GOT3 (cell line): Measurements from ENCODE around the gene CRYBG1.

ENCODE experiments used
- DNase-seq: peaks from one replicate; lab custom pipeline; 2025; ENCODE audit warnings: mixed read lengths; lab: John Stamatoyannopoulos, UW

CRYBG1 gene

DNA sequence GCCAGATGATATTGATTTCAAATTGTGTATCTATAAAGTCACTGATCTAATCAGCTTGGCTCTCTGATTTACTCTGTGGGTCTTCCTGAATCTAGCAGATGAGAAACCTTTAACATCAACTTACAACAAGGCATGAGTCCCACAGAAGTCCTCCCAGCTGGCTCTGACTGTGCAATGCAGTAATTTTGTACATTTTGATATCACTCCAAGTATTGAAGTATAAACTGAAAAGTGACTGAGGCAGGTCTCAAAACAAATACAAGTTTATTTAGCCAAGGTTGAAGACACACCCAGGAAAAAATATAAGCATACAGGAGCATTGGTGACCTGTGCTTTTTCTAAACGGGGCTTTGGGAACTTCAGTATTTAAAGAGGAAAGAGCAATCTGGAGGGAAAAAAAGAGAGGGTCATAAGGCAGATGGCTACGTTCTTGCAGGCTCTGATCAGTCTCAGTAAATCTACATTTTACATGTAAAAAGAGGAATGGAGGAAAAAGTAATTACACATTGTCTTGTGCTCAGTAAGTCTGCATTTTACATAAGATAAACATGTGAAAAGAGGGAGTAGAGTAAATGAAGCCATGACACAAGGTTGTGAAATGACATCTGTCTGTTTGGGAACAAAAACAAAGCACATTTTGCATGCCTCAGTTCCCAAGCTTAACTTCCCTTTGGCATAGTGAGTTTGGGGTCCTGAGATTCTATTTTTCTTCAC lies 59.5 kb downstream of the CRYBG1 start:
- DNase-seq: no peak

DNA sequence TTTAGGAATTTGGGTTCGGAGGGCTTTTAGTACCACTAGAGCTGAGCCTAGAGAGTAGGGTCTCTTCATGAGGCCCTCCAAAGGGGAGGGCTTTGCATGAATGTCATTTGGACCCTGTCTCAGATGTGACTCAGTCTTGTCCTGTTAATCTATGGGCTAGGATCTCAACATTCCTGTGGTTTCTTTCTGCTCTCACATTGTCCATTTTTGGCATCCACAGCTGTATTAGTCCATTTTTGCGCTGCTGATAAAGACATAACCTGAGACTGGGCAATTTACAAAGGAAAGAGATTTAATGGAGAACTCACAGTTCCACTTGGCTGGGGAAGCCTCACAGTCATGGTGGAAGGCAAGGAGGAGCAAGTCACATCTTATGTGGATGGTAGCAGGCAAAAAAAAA lies 61.0 kb downstream of the CRYBG1 start:
- no peak for DNase-seq

DNA sequence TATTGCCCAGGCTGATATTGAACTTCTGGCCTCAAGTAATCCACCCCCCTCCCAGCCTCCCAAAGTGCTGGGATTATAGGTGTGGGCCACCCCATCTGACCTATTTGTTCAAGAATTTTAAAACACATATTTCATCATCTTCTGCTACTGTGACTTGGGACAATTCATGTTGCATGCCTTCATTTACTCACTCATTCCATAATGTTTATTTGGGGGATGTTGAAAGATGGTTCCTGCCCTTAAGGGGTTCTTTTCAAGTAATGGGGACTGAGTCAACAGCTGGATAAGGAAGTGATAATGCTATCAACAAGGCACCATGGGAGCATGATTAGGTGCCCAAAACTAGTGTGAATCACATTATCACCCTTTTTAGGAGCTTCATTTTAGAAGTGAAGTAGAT lies 62.0 kb downstream of the CRYBG1 start:
- DNase-seq: no peak

DNA sequence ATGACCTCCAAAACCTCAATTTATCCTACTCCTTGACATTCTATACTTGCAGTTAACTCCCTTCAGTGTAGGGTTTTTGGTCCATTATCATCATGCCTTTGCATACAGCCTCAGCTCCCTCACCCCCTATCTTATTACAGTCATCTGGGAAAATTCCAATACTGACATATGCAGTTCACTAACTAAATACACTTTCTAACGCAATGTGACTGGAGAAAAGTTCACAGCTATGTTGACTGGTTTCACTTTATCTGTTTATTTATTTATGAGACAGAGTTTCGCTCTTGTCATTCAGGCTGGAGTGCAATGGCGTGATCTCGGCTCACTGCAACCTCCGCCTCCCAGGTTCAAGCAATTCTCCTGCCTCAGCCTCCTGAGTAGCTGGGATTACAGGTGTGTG lies 64.9 kb downstream of the CRYBG1 start:
- no peak for DNase-seq

DNA sequence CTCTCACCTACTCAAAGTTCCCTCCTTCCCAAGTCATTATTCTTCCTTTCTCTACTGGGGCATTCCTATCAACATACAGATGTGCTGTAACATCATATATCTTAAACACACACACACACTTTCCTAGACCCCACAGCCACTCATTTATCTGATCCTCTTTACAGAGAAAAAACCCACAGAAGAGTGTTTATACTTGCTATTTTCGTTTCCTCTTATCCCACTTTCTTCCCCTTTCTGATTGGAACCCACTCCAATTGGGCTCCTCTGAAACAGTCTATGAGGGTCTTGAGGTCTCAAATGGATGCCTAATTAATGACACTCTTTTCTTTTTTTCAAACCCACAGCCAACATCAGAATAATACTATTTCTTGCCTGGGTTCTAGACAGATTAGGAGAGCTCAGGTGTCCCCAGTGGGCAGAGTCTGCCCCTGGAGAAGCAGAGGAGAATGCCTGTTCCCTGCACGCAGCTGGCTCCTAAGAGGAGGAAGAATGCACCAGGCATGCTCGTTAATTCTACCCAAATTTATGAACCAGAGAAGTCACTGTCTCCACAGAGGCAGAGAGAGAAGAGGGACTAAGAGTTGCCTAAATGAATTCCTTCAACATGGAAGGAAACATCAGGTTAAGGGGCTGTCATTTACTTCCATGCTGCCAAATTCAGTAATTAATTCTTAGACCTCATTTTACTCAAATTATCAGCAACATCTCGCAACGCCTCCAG lies 65.9 kb downstream of the CRYBG1 start:
- no peak for DNase-seq

DNA sequence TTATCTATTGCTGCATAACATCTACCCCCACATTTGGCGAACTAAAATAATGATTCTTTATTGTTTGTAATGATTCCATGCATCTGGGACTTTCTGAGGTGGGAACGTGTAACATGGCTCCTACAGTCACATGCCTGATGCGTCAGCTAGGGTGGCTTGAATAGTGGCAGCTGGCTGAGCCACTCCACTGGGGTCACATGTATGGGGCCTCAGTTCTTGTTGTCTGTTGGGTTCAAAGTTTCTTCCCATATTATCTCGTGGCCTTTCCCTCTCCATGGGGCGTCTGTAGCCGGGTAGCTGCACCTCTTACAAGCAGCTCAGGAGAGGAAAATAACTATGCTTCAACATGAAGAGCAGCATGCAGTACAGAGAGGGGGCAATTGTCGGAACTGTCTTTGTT lies 69.9 kb downstream of the CRYBG1 start:
- DNase-seq: no peak

DNA sequence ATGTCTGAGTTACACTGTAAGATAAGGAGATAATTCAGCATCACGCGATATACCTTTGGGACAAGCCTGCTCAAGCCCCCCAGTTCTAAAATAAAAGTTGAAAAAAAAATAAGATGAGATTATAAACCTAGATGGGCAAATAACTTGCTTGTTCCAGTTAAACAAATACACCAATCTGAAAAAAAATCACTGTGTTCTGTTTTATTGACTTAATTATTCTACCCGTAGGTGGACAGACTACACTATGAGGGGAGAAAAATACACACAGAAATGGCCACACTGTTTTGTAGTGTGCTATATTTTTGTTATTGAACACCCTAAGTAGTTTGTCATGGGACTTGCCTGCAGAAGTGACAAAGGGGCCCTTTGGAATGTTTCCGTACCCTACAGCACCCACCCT lies 70.9 kb downstream of the CRYBG1 start:
- no peak for DNase-seq

DNA sequence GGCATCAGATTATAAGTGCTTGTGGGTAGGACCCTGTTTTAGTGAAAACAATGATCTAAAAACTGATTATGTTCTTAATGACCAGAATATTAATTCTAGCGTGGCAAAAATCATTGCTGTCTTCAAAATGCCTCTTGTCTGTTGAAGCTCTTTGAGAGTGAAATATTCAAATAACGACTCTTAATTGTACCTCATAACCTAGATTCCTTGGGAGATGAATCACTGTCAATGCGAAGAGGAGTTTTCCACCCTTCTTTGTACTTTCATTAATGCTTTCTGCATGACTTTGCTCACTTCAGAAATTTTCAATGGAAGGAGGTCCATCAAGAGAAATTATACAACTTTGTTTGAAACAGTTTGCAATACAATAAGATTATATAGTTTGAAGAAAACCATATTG lies 71.5 kb downstream of the CRYBG1 start:
- DNase-seq: no peak

DNA sequence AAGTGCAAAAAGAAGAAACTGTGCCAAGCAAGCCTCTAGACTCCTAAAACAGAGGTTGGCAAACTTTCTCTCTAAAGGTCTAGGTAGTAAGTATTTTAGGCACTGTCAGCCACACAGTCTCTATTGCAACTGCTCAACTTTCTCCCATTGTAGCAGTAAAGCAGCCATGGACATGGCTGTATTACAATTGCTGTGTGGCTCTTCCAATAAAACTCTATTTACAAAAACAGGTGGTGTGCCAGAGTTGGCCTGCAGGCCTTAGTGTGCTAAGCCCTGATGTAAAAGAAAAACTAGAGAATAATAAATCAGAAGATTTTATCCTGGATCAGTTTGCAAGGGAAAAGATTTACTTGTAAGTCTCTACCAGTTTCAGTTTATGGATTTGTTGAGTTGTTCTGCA lies 74.0 kb downstream of the CRYBG1 start:
- no peak for DNase-seq

DNA sequence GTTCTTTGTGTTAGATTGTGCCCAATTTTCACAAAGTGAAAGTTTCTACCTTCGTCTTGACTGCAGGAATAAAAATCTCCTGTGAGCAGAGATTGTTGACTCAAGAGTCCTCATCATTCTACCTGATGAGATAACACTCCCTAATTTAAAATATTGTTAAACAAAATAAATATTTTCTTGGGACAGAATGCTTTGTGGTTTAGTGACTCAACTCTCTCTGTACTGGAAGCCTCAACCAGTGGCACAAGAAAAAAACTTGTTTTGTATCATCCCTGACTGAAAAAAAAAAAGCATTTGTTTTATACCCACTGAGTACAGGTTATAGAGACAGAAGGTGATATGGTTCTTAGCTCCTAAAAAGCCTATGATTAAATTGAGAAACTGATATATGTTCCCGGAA lies 78.9 kb downstream of the CRYBG1 start:
- DNase-seq: no peak

DNA sequence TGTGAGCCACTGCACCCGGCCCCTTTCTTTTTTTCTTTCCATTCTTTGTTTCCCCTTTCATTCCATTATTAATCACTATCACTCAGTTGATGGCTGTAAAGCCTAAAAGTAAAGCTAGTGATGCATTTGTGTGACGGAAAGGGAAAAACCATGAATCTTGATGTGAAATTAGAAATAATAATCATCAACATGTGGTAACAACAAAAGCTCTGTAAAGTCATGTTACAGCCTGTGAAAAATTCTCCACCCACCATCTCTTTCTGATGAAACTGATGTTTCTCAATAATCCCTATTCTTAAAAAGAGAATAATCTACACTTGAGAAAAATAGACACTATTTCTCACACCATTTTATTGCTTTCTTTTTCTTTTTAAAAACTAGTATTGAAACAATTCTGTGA lies 80.0 kb downstream of the CRYBG1 start:
- no peak for DNase-seq

DNA sequence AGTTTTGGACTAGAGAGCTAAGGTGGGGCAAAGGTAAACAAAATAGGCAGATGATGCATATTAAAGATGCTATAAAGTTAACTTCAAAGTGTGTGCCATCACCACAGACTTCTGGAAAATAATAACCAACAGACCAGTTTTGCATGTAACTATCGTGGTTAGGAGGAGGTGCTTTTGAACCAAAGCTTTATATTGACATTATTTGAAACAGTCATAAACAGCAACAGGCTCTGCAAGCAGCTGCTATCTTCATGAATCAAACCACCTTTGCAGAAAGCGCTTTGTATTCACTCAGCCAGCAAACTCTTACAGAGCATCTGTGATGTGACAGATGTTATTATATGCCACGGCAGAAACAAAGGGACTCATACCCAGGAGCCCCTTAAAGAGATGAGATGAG lies 81.9 kb downstream of the CRYBG1 start:
- DNase-seq: no peak

DNA sequence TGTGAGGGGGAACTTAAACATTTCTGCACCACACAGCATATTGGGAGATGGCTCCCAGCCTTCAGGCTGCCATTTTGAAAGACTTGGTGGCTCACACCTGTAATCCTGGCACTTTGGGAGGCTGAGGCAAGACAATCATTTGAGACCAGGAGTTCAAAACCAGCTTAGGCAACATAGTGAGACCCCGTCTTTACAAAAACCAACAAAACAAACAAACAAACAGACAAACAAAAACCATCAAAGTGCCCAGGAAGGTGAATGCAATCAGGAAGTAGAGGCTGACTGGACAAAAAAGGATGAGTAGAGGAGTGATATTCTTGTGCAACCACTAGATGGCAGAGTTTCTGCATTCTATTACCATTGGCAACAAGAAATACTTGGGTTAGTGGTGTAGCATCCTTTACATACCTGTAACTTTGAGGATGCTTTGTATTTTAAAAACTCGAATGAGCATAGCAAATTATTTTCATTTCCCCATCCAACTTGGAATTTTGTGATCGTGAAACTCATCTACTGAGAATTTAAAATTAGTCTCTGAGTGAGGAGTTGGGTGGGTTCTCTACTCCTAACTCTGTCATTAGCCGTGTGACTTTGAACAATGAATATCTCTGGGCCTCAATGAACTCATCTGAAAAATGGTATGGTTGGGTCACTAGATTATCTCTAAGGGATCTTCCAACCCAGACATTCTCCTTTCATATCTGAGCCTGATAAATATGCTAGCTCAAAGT lies 84.4 kb downstream of the CRYBG1 start:
- no peak for DNase-seq

DNA sequence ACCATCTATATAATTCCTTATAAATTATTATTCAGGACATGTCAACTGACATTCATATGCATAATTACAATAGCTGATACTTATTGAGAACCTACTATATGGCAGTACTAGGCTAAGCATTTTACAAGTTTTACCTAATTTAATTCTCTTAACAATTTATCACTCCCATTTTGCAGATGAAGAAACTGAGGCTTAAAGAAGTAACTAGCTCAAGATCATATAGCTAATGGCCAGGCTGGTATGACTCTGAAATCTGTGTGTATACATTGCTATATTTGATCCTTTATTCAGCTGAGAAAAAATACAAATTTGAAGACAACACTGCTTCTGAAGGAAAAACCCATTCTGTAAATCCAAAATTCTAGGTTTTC lies 85.0 kb downstream of the CRYBG1 start:
- DNase-seq: no peak

DNA sequence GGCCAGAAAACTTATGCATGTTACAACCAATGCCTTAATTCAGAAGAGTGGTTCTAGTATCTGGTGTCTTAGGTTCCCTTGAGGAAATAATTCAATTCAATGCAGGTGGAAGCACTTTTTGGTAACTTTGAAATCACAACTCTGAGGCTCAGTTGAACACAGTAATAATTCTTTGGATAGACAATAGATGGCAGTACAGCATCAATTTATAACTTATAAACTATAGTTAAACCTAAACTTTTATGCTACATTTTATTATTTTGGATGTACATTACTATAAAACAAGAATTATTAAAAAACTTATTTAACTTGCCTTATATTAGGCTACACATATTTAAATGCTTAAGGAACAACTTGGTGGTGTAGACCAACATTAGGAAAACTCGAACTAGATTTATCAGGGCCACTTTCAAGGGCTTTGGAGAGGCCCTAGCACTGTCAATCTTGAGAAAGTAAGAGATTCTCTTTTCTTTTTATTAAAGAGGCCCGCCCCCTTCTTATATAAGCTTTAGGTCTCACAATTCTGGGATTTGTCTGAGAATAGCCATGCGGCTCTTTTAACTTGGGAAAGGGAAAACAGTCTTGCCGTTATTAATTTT lies 85.9 kb downstream of the CRYBG1 start:
- no peak for DNase-seq

DNA sequence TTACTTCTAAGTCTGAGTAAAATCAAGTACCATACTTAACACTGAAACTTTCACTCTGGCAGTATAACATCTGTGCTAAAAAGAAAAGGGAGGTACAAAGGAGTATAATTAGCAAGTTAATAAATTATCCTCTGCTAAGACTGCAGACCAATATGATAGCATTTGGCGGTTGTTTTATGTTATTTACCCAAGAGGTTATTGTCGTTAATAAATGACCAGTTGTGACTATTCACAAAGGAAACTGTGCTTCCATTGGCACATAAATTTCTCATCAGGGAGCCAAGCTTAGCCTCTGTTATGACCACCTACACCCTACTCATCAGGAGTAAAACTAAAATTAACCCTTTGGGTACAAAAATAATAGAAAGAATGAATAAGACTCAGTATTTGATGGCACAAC lies 86.5 kb downstream of the CRYBG1 start:
- DNase-seq: no peak

DNA sequence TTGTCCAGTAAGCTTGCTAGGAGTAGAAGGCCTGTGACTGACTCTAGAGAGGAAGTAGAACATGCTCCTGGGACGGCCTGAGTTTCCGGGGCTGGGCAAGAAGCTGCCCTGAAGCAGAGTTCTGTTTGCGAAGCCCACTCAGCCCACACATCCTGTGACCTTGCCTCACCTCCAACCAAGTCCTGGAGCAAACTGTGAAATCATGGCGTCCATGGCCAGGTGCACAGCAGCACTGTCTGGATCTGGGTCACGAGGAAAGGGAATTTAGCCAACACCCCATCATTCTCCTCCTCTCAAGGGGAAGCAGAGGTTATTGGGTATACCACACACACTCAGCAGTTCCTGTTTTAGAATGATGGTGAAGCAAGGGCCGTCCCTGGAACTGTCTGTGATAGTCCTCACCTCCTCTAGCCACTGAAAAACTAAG lies 87.5 kb downstream of the CRYBG1 start:
- no peak for DNase-seq

DNA sequence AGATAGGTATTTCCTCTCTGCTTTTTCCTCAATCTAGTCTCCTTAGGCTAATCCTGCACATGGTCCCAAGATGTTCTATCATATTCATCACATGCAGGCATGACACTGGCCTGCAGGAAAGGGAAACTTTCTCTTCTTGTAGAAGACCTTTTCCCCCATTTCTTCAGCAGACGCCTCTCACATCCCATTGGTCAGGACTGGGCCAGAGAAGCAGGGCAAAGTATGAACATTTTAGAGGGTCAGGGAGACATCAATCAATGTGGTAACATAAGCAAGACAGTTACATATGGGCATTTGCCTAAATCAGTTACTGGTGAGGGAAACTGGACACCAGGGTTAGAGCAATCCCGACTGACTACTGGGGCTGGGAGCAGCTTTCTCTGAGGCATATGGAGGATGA lies 90.1 kb downstream of the CRYBG1 start:
- DNase-seq: no peak

DNA sequence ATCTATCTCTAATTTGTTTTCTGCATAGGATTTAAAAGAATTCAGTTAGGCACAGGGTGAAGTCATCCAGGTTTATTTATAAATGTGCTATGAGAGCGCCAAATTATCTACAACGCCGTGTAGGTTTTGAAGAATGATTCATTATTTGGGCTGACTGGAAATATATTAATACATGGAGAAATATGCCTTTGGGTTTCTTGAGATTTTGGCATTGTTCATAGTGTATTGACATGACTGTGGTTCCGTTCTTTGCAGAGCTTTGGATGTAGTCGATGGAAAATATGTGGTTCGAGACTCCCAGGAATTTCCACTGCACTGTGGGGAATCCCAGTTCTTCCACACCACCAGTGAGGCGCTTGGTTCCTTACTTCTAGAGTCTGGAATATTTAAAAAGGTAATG lies 90.9 kb downstream of the CRYBG1 start:
- DNase-seq: no peak

DNA sequence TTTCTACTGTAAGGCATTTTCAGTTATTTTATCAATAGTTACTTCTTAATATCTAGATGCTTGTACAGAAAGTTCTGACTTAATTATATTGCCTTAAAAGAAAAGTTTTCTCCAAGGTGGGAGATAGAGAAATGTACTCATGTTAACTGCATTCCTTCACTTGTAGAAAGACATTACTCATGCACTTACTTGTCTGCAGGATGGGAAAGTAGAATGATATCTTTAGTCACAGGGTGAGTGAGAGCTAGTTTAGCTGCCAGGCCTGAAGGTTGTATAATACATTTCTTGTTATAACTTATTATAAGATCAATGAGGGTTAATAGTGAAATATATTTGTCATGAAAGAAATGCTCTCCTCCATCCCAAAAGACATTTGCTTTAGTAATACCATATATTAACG lies 92.1 kb downstream of the CRYBG1 start:
- DNase-seq: no peak

DNA sequence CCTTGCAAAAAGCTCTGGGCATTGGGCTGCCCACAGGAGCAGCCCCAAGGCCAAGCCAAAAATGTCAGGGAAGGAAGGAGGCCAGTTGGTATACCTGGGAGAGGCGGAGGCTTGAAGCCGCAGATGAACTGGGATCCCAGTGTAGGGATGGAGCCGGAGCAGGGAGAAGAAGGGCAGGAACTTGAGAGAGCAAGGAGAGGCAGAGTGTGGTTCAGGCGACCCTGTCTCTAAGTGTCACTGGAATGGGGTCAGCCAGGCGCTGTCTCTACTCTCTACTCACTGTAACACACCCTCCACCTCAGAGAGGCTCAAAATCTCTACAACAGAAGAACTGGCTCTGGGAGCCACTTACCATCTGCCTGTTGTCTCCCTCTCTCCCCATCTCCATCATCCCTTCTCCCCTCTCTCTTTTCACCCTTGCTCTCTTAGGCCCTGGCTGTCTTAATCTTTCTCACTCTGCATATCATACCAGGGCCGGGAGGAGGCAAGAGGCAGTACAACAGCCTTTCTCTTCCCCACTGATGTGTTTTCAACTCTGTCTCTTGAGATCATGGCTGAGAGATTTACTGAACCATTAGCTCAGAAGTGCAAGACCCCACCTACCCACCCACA lies 93.3 kb downstream of the CRYBG1 start:
- DNase-seq: no peak

DNA sequence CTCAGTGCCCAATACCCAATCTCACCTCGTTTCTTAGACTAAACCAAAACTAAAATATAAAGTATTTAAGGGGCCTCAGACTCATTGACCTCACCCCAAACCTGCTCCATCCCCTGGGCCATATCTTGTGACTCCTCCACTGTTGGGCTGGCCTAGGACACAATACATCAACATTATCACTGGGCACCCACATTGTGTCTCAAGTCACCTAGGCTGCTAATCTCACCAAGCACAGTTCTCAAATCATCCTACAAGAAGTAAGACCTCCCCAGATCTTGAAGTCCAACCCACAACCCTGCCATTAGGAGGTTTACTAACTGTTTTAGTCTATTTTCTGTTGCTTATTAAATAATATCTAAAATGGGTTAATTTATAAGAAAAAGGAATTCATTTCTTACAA lies 96.2 kb downstream of the CRYBG1 start:
- DNase-seq: no peak
